Measurements from ENCODE around the gene GSTM2.

GRCh38 chr1:109712321-109712864 lies 44.5 kb downstream of the GSTM2 start:
- TF ChIP-seq CTCF (IDR thresholded peaks at IDR 0.05) (no peak), POLR2A (IDR thresholded peaks at IDR 0.05) (no peak), EP300 (IDR thresholded peaks at IDR 0.05) (no peak)
